Measurements from ENCODE around the gene SMOC1. TPM values are rescaled to one million over a fixed set of nuclear protein-coding genes. Genes with fewer than 3 reads are reported as not detected.

Gene SMOC1
- 0.05 TPM in 1 of 2 replicates, not detected in the other for total RNA-seq (2014; rRNA removed; shearing (Covaris generic))

- no peak for DNase-seq (ENCODE audit: low read depth)
Measured at GRCh38 chr14:69879175-69880043, at the start of gene SMOC1. Gene SMOC1 (plus strand): TSS chr14:69879416. CDS start chr14:69879679, 263 bp downstream.

- DNase-seq (ENCODE audit: low read depth), result no peak
Measured at GRCh38 chr14:69838881-69839416, 40.3 kb upstream of the SMOC1 start.

DNA sequence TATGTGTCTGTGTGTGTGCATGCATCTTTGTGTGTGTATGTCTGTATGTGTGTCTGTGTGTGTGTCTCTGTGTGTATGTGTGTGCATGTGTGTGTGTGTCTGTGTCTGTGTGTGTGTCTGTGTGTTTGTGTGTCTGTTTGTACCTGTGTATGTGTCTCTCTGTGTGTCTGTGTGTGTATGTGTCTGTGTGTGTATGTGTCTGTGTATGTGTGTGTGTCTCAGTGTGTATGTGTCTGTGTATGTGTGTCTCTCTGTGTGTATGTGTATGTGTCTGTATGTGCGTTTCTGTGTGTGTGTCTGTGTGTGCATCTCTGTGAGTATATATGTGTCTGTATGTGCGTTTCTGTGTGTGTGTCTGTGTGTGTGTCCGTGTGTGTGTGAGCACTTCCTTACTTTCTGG, 39.6 kb upstream of the SMOC1 start:
- DNase-seq (ENCODE audit: low read depth), result no peak

GRCh38 chr14:69841656-69842055, 37.6 kb upstream of the SMOC1 start:
- no peak for DNase-seq (ENCODE audit: low read depth)

DNA sequence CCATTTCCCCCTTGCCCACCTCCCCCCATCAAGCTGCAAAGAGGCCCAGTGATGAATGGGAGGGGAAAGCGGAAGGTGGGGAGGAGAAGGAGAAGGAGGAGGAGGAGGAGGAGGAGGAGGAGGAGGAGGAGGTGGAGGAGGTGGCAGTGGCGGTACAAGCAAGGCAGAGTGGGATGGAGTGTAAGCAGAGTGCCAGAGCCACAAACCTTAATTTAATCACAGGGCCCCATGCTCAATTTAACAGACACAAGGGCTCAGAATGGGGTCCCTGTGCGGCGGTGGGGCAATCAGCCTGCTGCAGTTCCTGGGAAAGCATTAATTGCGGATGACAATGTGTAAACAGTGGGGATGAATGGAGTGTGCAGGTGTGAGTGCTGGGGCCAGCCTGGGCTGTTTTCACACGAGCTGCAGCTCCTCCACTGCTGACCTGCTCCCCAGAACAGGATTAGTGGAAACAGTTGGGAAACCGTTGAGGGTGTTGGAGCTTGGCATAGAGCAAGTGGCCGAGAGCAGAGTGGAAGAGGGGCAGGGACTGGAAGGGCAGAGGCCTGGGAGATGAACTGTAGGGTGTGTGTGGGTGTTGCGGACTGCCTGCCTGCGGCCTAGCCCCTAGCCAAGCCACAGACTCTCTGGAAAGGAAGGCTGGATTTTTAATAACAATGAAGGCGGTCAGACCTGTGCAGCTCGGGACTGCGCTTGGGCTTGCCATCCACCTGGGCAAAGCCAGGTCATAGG, 36.4 kb upstream of the SMOC1 start:
- no peak for DNase-seq (ENCODE audit: low read depth)

- DNase-seq (ENCODE audit: low read depth), result no peak
Measured at GRCh38 chr14:69844171-69844570, 35.0 kb upstream of the SMOC1 start.

- no peak for DNase-seq (ENCODE audit: low read depth)
Measured at GRCh38 chr14:69845050-69845581, 34.1 kb upstream of the SMOC1 start.

DNA sequence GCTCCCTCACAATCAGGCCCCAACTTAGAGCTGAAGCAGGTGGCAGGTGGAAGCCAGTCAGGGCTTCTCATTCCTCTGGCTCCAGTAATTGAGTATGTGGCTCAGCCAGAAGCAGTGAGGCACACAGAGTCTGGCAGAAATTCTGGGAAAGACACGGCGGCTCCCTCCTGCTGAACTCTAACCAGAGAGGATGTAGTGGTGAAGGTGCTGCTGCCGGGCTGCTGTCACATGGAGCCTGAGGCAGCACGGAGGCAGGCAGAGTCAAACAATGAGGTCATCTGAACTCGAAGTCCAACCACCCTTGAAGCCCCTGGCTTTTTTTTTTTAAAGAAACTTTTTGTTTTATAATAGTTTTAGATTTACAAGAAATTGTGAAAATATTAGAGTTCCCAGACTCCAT, 33.4 kb upstream of the SMOC1 start:
- peak; percentile 5 for DNase-seq (ENCODE audit: low read depth)

- no peak for DNase-seq (ENCODE audit: low read depth)
Measured at GRCh38 chr14:69848156-69848555, 31.1 kb upstream of the SMOC1 start.

DNA sequence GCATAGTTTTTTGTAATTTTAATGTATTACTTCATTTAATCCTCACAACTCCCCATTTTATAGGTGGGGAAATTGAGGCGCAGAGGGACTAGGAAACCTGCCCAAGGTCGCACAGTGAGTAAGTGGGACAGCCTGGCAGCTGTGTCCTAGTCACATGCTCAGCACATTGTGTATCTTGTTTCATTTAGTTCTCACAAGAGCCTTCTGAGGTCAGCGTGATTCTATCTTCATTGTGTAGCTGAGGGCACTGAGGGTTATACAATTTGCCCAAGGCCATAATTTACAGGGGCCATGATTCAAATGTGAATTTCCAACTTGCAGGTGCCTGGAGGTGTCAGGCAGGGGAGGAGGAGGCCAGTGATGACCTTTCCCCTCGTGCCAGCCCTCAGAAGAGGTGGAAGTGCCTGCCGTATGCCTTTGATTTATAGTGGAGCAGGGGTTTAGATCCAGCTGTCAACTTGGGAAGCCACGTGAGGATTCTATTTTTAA, 30.3 kb upstream of the SMOC1 start:
- no peak for DNase-seq (ENCODE audit: low read depth)

- DNase-seq (ENCODE audit: low read depth), result peak; percentile 4
Measured at GRCh38 chr14:69850086-69850735, 29.0 kb upstream of the SMOC1 start.

GRCh38 chr14:69850736-69851112, 28.5 kb upstream of the SMOC1 start:
- DNase-seq (ENCODE audit: low read depth), result no peak

GRCh38 chr14:69852531-69853321, 26.5 kb upstream of the SMOC1 start:
- DNase-seq (ENCODE audit: low read depth), result no peak

DNA sequence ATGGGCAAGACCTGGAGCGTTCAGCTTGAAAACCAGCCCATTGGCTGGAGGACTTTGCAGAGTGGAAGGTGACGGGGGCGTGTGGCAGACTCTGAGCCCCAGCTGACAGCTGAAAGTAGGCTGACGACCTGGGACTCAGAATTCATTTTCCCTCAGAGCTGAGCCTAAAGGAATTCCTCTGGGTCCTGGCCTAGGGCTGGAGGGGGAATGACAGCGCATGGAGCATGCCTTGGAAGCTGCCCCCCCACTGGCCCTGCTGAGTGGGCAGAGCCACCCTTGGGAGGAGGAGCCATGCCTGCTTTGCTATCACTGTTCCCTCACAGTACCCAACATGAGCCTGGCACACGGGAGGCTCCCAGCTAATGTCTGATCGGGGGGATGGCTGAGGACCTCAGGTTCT, 25.4 kb upstream of the SMOC1 start:
- no peak for DNase-seq (ENCODE audit: low read depth)

DNA sequence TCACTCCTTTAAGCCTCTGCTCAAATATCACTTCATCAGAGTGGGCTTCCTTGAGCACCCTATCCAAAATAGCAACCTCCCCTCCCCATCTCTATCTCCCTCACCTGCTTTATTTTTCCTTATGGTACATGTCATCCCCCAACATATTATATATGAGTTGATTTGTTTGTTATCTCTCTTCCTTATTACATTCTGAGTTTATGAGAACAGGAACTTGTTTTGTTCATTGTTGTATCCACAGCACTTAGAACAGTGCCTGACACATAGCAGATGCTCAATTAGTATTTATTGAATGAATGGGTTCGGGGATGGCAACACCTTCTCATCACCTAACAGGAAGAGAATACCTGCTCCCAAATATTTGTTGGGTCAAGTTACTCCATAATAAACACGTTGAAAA, 24.6 kb upstream of the SMOC1 start:
- DNase-seq (ENCODE audit: low read depth), result no peak

DNA sequence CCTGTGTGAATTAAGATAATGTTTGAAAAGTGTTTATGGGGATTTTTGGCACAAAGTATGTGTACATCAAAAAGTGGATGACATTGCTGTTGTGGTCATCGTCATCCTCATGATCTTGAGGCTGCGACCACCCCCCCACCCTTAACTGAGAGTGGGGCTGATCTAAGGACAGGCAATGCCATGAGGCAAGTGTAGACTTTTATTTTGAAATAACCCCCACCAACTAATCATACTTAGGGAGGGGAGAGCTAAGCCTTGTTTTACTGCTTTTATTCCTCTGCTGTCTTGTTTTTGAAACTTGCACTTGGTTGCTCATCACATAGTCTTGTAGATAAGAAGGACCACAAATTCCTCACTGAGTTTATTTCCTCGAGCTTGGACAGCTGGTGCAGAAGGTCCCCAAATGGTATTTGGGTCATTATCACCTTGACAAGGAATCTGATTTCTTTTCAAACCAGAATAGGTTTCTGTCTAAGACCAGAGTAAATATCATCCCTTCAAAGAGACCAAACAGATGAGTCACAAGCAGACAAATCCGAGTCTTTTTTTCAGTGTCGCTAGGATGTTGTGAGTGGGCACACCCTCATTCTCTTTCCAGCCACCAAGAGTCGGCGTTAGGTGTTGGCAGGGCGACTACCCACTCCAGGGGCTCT, 23.9 kb upstream of the SMOC1 start:
- DNase-seq (ENCODE audit: low read depth), result no peak

DNA sequence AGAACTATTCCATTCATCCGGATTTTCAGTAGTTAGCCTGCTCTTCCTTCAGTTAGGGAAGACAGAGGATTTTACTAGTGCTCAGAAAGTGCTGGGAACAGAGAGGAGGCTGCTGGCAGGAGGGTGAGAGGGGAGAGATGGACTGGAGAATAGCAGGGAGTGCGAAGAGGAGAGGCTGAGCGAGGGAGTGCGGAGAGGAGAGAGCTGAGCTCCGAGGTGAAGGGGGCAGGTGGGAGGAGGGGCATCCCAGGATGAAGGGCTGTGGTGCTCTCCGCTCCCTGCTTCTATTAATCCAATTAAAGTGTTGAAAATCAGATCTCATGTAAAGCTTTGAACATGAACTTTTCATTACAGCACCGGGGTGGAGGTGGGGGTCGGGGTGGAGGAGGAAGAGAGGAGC, 20.4 kb upstream of the SMOC1 start:
- DNase-seq (ENCODE audit: low read depth), result no peak

DNA sequence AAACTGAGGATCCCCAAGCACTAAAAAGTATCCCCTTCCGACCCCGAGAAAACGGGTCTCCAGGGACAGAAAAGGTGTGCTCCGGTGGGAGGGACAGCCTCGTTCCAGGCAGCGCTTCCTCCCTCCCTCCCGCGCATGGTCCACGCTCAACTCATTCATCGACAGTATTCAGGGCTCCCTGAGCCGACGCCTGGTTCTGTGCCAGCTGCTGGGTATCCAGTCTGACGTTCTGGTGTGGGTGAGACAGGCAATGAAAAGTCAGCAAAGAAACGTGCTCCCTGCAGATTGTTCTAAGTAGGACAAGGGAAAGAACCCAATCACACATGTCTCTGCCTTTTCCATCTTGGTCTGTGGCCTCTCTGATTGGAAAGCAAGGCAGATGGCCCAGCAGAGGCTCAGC, 19.6 kb upstream of the SMOC1 start:
- no peak for DNase-seq (ENCODE audit: low read depth)

GRCh38 chr14:69860221-69860620, 19.0 kb upstream of the SMOC1 start:
- DNase-seq (ENCODE audit: low read depth), result no peak

DNA sequence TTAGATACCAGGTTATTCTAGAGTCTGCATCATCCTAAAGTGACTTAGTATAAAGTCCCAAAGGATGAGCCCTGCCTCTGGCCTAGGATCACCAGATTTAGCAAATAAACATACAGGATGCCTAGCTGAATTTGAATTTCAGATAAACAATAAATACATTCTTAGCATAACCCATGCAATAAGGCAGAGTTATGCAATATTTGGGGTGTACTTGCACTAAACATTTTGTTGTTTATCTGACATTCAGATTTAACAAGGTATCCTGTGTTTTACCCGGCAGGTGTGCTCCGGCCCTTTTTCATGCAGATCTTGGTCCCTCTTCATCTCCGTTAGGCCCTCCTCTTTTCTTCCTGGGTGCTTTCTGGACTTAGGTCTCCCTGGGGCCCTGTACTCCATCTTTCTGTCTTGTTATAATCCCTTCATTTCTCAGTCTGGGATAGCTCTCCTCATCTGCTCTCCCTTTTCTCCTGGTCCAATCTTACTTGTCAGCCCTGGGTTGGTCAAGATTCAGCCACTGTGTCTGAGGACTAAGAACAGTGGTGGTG, 18.1 kb upstream of the SMOC1 start:
- no peak for DNase-seq (ENCODE audit: low read depth)

Measured in M059J (cell line).